B cell (primary cell): Measurements from ENCODE around the gene FAM53B. TPM values are rescaled to one million over a fixed set of nuclear protein-coding genes. Genes with fewer than 3 reads are reported as not detected.

ENCODE experiments used
- ATAC-seq: fragments of 200-7000 bp; cut with Tn5 transposase; one replicate; pipeline ENCODE4 v1.10.0; 2021; ENCODE audit warnings: low read depth, mild to moderate bottlenecking, moderate number of reproducible peaks, moderate library complexity
- CTCF ChIA-PET: fragments of 350-600 bp; sonication (Branson Sonifier 250); formaldehyde crosslinking; loops from one replicate; lab custom pipeline; 2021; ENCODE audit warnings: antibody characterized with exemption, inconsistent platforms; lab: Charles Lee
- POLR2A ChIA-PET: fragments of 350-600 bp; sonication (Branson Sonifier 250); formaldehyde crosslinking; loops from one replicate; lab custom pipeline; 2021; ENCODE audit warnings: antibody characterized with exemption; lab: Charles Lee
- DNase-seq: peaks from one replicate; pipeline ENCODE4 v3.0.0; 2013
- H2AFZ ChIP-seq: 2 replicates; pipeline ENCODE4 v1.6.1; 2012; ENCODE audit warnings: mild to moderate bottlenecking, low read depth, low read length; ENCODE audit not compliant: insufficient read depth, poor library complexity, severe bottlenecking
- H3K27ac ChIP-seq, 2 donors: 1 replicate in 1 of 2; 2 replicates in 1 of 2; pipeline ENCODE4 v1.5.1; 2012 to 2013; ENCODE audit warnings: low read length in 2 of 2, mild to moderate bottlenecking in 2 of 2, moderate library complexity in 1 of 2
- H3K27me3 ChIP-seq, 4 experiments: fragments of 200-600 bp in 1 of 4; sonication (generic) in 1 of 4; replicated peaks in 1 of 4; 1 replicate in 2 of 4; 2 replicates in 2 of 4; pipeline versions ENCODE4 v1.6.1 to v1.7.0; 2013 to 2016; ENCODE audit warnings: low read length in 3 of 4, mild to moderate bottlenecking in 2 of 4, mixed read lengths in 1 of 4, moderate library complexity in 1 of 4; ENCODE audit not compliant: insufficient read depth in 4 of 4, control insufficient read depth in 3 of 4; ENCODE audit errors: control extremely low read depth in 1 of 4
- H3K36me3 ChIP-seq, 2 experiments: replicated peaks in 1 of 2; 1 replicate in 1 of 2; 2 replicates in 1 of 2; pipeline versions ENCODE4 v1.6.1 to v1.7.1; 2013; ENCODE audit warnings: low read length in 1 of 2; ENCODE audit not compliant: insufficient read depth in 2 of 2, control insufficient read depth in 1 of 2; ENCODE audit errors: control extremely low read depth in 1 of 2, extremely low read depth in 1 of 2
- H3K4me1 ChIP-seq, 2 donors: fragments of 200-600 bp in 1 of 2; sonication (generic) in 1 of 2; 1 replicate in 1 of 2; 2 replicates in 1 of 2; pipeline versions ENCODE4 v1.5.1 to v1.6.1; 2013 to 2017; ENCODE audit warnings: low read length in 2 of 2; ENCODE audit not compliant: control insufficient read depth in 2 of 2, insufficient read depth in 2 of 2
- H3K4me2 ChIP-seq: replicated peaks from 2 replicates; pipeline ENCODE3; 2012; ENCODE audit warnings: mild to moderate bottlenecking, low read depth, low read length; ENCODE audit not compliant: poor library complexity, severe bottlenecking
- H3K4me3 ChIP-seq, 5 experiments: fragments of 200-600 bp in 1 of 5; sonication (generic) in 1 of 5; 1 replicate in 3 of 5; 2 replicates in 2 of 5; pipeline versions ENCODE4 v1.5.1 to v1.7.0; 2011 to 2016; ENCODE audit warnings: low read length in 4 of 5, mild to moderate bottlenecking in 4 of 5, low read depth in 2 of 5, control low read depth in 1 of 5, moderate library complexity in 1 of 5; ENCODE audit not compliant: insufficient read depth in 1 of 5; ENCODE audit errors: control extremely low read depth in 1 of 5, extremely low read depth in 1 of 5
- H3K79me2 ChIP-seq: fragments of 200-600 bp; sonication (generic); one replicate; pipeline ENCODE4 v1.6.0; 2016; ENCODE audit warnings: low read length; ENCODE audit not compliant: control insufficient read depth, insufficient read depth
- H3K9ac ChIP-seq: fragments of 200-600 bp; sonication (generic); 2 replicates; pipeline ENCODE4 v1.6.1; 2017; ENCODE audit warnings: mild to moderate bottlenecking, low read length, moderate library complexity
- H3K9me3 ChIP-seq, 3 donors: one replicate each; pipeline versions ENCODE4 v1.6.1 to v1.7.1; 2013; ENCODE audit warnings: low read length in 2 of 3; ENCODE audit not compliant: control insufficient read depth in 2 of 3, insufficient read depth in 1 of 3; ENCODE audit errors: control extremely low read depth in 1 of 3
- H4K20me1 ChIP-seq: 2 replicates; pipeline ENCODE4 v1.6.0; 2012; ENCODE audit warnings: mild to moderate bottlenecking, low read length; ENCODE audit not compliant: insufficient read depth, control insufficient read depth, poor library complexity, severe bottlenecking
- H3K27ac Mint-ChIP-seq: one replicate; pipeline ENCODE4 v1.8.0; 2021; ENCODE audit warnings: mixed read lengths
- H3K27me3 Mint-ChIP-seq: one replicate; pipeline ENCODE4 v1.8.0; 2021; ENCODE audit warnings: mixed read lengths
- H3K4me1 Mint-ChIP-seq: one replicate; pipeline ENCODE4 v1.8.0; 2021; ENCODE audit warnings: mixed read lengths
- H3K4me3 Mint-ChIP-seq: one replicate; pipeline ENCODE4 v1.8.0; 2021; ENCODE audit warnings: mixed read lengths
- H3K9me3 Mint-ChIP-seq: one replicate; pipeline ENCODE4 v1.8.0; 2022; ENCODE audit warnings: mixed read lengths; ENCODE audit not compliant: insufficient read depth
- EZH2 ChIP-seq: IDR thresholded peaks from 2 replicates; pipeline ENCODE4 v1.6.1; 2012; ENCODE audit warnings: borderline replicate concordance, low read depth, mild to moderate bottlenecking, moderate library complexity, low read length; ENCODE audit not compliant: insufficient read depth, poor library complexity, severe bottlenecking
- WGBS: methylation state at CpG from one replicate; pipeline ENCODE4 v1.1.5; 2013; ENCODE audit warnings: missing lambda C conversion rate; ENCODE audit not compliant: insufficient coverage; 5-methylcytosine and 5-hydroxymethylcytosine counted together
- intact Hi-C: fragments of 100-400 bp; cut with micrococcal nuclease; formaldehyde crosslinking; loops from one replicate; pipeline ENCODE4 v1.10.0; 2022
- polyA plus RNA-seq: library from polyadenylated mRNA; depleted of rRNA; stranded (reverse); fragments of >200 nt; gene quantifications from 2 replicates; pipeline ENCODE4 v1.2.3, GENCODE V29; 2012
- total RNA-seq, 2 donors: library from RNA; stranded (reverse); fragments of 120-200 nt in 1 of 2; gene quantifications; 1 replicate in 1 of 2; 2 replicates in 1 of 2; pipeline versions ENCODE4 v1.2.3 to v1.2.4, GENCODE V29; 2013 to 2022
- TF ChIP-seq, protein P1 (sequence below): fragments of 200-600 bp; IDR thresholded peaks from one replicate; pipeline ENCODE4 v1.8.0; 2022; ENCODE audit warnings: antibody characterized with exemption, mild to moderate bottlenecking

The FAM53B gene
- total and polyA plus RNA-seq, 2 donors (not counting 1 experiment from before 2014, with no cell fraction given) = 51.2 to 186 TPM

DNA sequence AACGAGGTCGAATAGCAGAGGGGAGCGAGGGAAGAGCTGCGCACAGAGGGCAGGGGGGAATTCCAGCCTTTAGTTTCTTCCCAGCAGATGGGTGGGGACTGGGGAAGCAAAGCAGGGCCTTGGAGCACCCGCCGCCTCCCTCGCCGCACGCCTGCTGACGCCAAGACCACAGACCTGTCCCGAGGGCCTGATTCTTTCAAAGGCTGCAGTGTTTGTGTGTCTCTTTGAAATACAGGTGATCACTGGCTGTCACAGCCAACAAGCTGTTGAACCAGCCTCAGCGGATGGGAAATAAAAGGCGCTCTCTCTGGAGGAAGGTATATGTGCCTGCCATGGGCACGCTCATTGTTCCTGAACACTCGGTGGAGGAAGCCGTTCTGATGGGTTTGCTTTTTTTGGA, 119.3 kb downstream of the FAM53B start:
- Mint-ChIP-seq H3K27me3 (no peaks in the 10 kb centered on the region), H3K4me1 (peaks cover 96% of the 10 kb centered on the region), H3K27ac (peak overlapping the region; percentile 99), H3K9me3 (no peaks in the 10 kb centered on the region), H3K4me3 (peak overlapping the region; percentile 85)
- H3K27me3 ChIP-seq = no peaks in the 10 kb centered on the region
- peaks cover 100% of the 10 kb centered on the region for H3K79me2 ChIP-seq
- CTCF ChIA-PET = interaction anchor here (0.6 to 7.5 kb wide), 12 partner anchors 12 to 122 kb away, joined by 3 to 100 read pairs (median 4); no protein-coding TSS in a partner anchor
- H3K9ac ChIP-seq = peak overlapping the region; percentile 29
- POLR2A ChIA-PET = interaction anchor here (0.7 to 3.9 kb wide), 4 partner anchors 12 to 117 kb away, joined by 3 to 19 read pairs (median 6); no protein-coding TSS in a partner anchor
- intact Hi-C loops = loop anchor here (5.0 kb wide), 1 partner anchor 38 kb away; no protein-coding TSS in a partner anchor
- H3K4me3 ChIP-seq = peak overlapping the region in 2 of 5 experiments; percentile 6 to 12
- H3K4me1 ChIP-seq = peaks cover 100% of the 10 kb centered on the region in 2 donors
- no peak for TF ChIP-seq EZH2
- TF ChIP-seq, protein P1, sequence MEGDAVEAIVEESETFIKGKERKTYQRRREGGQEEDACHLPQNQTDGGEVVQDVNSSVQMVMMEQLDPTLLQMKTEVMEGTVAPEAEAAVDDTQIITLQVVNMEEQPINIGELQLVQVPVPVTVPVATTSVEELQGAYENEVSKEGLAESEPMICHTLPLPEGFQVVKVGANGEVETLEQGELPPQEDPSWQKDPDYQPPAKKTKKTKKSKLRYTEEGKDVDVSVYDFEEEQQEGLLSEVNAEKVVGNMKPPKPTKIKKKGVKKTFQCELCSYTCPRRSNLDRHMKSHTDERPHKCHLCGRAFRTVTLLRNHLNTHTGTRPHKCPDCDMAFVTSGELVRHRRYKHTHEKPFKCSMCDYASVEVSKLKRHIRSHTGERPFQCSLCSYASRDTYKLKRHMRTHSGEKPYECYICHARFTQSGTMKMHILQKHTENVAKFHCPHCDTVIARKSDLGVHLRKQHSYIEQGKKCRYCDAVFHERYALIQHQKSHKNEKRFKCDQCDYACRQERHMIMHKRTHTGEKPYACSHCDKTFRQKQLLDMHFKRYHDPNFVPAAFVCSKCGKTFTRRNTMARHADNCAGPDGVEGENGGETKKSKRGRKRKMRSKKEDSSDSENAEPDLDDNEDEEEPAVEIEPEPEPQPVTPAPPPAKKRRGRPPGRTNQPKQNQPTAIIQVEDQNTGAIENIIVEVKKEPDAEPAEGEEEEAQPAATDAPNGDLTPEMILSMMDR = no peak
- WGBS = 38% methylated on average over 16 of the region's 16 CpGs
- no peaks in the 10 kb centered on the region for H3K9me3 ChIP-seq
- H3K4me2 ChIP-seq = peak overlapping the region; percentile 63
- no peaks in the 10 kb centered on the region for H4K20me1 ChIP-seq
- H3K36me3 ChIP-seq = peaks cover 0 to 42% of the 10 kb centered on the region in 2 experiments
- peak; percentile 15 for ATAC-seq
- DNase-seq = peak; percentile 62
- peak overlapping the region; percentile 83 to 97 for H3K27ac ChIP-seq
- no peak overlapping the region for H2AFZ ChIP-seq

DNA sequence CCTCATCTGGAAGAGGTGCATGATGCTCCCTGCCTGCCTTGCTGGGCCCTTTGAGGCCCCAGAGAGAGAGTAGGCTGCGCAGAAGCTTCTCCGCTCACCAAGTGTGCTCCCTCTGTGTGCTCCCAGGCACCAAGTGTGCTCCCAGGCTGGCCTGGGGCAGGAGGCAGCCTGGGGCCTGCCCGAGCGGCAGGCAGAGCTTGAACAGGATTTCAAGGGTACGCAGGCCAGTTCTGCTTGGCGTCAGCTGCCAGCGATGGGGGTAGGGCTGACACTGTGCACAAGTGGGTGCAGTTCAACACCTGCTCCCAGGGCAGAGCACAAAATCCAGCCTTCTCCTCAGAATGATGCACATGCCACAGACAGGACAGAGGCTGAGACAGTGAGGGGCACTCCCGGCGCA, 119.7 kb downstream of the FAM53B start:
- peaks cover 100% of the 10 kb centered on the region in 2 donors for H3K4me1 ChIP-seq
- Mint-ChIP-seq H3K27me3 (no peaks in the 10 kb centered on the region), H3K9me3 (no peaks in the 10 kb centered on the region), H3K4me3 (peak overlapping the region; percentile 85), H3K27ac (peak overlapping the region; percentile 99), H3K4me1 (peaks cover 96% of the 10 kb centered on the region)
- peaks cover 0 to 42% of the 10 kb centered on the region in 2 experiments for H3K36me3 ChIP-seq
- no peaks in the 10 kb centered on the region for H3K27me3 ChIP-seq
- no peak overlapping the region for H2AFZ ChIP-seq
- peak overlapping the region in 2 of 5 experiments; percentile 11 to 12 for H3K4me3 ChIP-seq
- peak overlapping the region; percentile 63 for H3K4me2 ChIP-seq
- no peaks in the 10 kb centered on the region for H4K20me1 ChIP-seq
- ChIA-PET CTCF (interaction anchor here (0.6 to 7.5 kb wide), 10 partner anchors 12 to 123 kb away, joined by 3 to 100 read pairs (median 4); no protein-coding TSS in a partner anchor), POLR2A (interaction anchor here (0.9 to 3.9 kb wide), 4 partner anchors 12 to 117 kb away, joined by 4 to 19 read pairs (median 10); no protein-coding TSS in a partner anchor)
- ATAC-seq = peak; percentile 7
- intact Hi-C loops = loop anchor here (5.0 kb wide), 1 partner anchor 37 kb away; no protein-coding TSS in a partner anchor
- no peak for DNase-seq
- H3K9me3 ChIP-seq = no peaks in the 10 kb centered on the region
- peak overlapping the region; percentile 29 for H3K9ac ChIP-seq
- 49% methylated on average over 9 of the region's 9 CpGs for WGBS
- TF ChIP-seq, protein P1 = no peak
- TF ChIP-seq EZH2 = no peak
- H3K79me2 ChIP-seq = peaks cover 100% of the 10 kb centered on the region
- peak overlapping the region; percentile 83 to 97 for H3K27ac ChIP-seq
